GM18861 (cell line): ENCODE data around the gene EIF4EBP3.

Source experiments
- ATAC-seq: cut with Tn5 transposase; IDR thresholded peaks from one replicate; pipeline ENCODE4 v1.9.1; 2021; ENCODE audit not compliant: unreplicated experiment

Gene EIF4EBP3

DNA sequence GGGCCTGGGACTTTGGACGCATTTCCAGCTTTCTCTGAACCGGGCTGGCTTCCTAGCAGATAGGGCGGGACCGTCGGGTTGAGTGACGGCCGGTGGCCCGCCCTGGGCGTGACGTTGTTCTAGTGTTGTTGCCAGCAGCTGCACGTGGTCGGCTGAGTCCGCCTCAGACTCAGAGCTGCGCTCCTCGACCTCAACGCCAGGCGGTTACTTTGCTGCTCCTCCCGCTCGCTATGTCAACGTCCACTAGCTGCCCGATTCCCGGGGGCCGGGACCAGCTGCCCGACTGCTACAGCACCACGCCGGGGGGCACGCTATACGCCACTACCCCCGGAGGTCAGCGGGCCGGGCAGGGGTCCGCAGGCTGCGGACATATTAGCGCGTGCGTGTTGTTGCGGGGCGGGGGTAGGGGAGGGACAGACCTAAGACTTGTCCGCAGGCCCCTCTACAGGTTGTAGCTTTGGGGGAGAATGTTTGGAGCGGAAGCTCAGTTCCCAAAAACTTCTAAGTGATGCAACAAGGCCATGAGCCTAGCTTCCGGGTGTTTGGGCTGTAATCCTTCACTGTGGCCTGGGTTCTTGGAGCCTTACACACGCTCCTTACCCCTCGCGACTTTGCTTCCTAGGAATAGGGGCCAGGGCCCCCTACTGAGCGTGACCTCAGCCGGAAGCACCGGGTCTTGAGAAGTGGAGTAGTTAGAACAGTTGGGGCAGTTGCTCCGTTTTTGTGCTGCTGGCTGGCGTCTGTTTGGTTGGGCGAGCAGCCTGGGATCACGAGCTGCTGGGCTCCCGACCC, at the start of gene EIF4EBP3:
Gene EIF4EBP3 (plus strand): TSS at position 155 of the 792 bp plus-strand sequence. CDS start 76 bp downstream, at position 231.
- ATAC-seq = peak; percentile 97

DNA sequence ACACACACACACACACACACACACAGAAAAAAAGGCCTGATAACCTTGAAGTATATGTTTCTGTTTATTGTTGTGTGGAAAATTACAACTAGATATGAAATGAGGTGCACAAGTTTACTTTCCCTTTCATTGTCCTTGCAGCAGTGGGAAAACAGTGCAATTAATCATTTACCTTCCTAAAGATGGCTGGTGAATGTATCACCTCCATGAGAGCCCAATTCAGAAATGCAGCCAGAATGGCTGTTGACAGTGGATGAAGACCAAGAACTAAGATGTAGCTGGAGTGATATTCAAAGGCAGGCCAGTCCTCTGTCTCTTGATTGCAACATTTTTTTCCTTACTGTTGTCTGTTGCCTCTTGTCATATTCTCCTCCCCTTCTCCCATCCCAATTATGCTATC, 49.6 kb upstream of the EIF4EBP3 start:
- no peak for ATAC-seq

DNA sequence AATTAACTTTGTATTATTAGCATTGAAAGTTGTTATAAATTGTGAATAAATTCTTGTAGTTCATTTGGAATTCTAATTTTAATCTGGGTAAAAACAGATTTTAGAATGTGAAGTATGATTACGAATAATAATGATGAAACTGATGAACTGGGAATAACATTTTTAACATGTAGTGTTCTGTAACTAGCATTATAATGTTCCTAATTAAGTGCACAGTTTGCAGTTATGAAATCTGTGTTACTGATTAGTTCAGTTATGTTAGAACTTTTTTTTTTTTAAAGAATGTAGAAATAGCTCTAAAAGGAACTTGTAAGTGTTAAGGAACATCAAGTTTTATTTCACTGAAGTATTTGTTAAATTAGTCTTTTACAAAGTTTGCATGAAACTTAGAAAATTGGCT, 48.9 kb upstream of the EIF4EBP3 start:
- no peak for ATAC-seq

DNA sequence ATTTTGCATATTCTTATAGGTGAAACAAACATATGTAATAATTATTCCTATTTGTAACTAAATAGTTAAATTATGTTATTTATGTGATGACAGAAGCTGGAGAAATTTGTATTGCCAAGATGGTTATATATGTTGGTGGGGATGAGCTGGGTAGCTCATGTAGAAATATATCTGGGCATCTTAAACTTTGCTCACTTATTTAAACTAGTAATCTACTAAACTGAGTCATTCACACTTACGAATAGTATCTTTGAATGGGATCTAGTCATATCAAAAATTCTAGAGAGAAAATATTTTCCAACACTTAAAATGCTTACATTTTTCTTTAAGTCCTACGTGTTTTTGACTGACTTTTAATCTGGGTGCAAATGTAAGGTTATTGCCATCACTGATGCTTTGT, 44.6 kb upstream of the EIF4EBP3 start:
- ATAC-seq = no peak

DNA sequence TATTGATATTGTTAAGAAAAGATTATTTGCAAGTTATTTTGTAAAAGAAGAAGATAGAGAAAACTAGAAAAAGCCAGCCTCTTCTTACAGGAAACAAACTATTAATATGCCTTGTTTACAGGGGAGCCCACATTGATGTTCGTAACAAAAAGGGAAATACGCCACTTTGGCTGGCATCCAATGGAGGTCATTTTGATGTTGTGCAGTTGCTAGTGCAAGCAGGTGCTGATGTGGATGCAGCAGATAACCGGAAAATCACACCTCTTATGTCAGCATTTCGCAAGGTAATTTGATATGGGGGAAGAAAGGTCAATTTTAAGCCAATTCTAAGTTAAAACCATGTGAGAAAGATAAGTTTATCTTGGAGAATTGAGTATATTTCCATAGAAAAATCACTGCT, 37.6 kb upstream of the EIF4EBP3 start:
- no peak for ATAC-seq

DNA sequence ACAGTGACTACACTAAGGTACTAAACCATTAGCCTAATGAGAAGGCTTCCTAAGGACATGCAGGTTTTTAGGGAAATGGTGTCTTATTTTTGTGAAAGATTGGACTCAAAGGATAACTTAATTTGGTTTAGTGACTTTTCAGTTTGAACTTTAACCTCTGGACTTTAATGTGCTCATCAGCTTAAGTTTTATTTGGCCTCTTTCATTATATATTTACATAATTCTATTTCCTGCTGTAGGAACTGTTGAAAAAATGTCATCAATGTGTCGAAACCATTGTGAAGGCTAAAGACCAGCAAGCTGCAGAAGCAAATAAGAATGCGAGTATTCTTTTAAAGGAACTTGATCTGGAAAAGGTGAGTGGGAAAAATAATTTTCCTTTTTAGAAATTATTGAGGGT, 34.3 kb upstream of the EIF4EBP3 start:
- ATAC-seq = no peak

DNA sequence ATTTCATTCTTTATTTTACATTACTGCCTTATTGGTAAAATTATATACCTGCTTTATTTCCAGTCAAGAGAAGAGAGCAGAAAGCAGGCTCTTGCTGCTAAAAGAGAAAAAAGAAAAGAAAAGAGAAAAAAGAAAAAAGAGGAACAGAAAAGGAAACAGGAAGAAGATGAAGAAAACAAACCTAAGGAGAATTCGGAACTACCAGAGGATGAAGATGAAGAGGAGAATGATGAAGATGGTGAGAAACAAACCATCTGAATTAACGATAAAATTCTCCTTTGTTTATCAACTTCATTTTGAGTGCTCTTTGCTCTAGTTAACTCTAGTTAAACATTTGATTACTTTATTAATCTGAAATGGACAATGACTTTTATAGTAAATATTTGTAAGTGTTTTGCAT, 23.5 kb upstream of the EIF4EBP3 start:
- ATAC-seq = no peak

DNA sequence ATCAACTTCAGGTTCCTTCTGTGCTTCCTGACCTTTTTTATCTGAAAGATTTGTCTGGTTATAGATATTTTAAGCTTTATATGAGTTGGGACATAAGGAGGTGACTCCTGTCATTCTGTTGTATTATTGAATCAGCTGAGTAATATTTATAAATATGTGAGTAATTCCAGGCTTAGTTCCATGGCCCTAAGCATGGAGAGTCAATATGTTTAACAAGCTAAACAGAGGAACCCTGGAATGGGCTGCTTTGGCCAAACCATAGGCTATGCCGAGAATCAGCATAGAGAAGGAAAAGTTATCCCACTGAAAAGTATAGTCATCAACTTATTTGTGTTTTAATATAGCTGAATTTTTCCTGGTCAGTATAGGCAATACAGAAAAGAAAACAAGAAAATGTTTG, 7.2 kb upstream of the EIF4EBP3 start:
- no peak for ATAC-seq

DNA sequence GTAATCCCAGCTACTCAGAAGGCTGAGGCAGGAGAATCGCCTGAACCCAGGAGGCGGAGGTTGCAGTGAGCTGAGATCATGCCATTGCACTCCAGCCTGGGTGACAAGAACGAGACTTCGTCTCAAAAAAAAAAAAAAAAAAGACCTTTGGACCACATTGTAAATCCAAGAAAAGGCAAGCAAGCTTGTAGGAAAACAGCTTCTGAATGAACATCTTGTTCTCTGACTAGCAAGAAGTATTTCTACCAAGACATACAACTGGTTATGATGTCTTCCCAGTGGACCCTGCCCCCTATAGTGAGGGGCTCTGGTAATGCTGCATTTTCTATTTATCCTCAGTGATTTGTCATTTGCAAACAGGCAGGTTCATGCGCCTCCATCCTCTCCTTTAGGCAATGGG, 4.5 kb upstream of the EIF4EBP3 start:
- no peak for ATAC-seq

DNA sequence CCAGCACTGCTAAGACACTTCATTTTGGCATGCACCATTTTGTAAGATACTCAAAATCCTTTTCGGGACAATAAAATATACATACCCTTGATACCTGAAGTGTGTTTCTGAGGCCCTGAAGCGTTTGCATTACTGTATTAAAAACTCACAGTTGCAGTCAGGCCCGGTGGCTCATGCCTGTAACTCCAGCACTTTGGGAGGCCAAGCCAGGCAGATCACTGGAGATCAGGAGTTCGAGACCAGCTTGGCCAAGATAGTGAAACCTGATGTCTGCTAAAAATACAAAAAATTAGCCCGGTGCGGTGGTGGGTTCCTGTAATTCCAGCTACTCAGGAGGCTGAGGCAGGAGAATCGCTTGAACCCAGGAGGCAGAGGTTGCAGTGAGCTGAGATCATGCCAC, 2.5 kb upstream of the EIF4EBP3 start:
- ATAC-seq = no peak

DNA sequence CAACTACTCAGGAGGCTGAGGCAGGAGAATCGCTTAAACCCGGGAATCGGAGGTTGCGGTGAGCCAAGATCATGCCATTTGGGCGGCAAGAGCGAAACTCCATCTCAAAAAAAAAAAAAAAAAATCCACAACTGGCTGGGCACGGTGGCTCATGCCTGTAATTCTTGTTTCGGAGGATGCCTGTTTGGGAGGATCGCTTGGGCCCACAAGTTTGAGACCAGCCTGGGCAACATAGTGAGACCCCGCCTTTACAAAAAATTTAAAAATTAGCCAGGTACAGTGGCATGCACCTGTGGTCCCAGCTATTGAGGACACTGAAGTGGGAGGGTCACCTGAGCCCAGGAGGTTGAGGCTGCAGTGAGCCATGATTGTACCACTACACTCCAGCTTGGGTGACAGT, 1.9 kb upstream of the EIF4EBP3 start:
- ATAC-seq = no peak

DNA sequence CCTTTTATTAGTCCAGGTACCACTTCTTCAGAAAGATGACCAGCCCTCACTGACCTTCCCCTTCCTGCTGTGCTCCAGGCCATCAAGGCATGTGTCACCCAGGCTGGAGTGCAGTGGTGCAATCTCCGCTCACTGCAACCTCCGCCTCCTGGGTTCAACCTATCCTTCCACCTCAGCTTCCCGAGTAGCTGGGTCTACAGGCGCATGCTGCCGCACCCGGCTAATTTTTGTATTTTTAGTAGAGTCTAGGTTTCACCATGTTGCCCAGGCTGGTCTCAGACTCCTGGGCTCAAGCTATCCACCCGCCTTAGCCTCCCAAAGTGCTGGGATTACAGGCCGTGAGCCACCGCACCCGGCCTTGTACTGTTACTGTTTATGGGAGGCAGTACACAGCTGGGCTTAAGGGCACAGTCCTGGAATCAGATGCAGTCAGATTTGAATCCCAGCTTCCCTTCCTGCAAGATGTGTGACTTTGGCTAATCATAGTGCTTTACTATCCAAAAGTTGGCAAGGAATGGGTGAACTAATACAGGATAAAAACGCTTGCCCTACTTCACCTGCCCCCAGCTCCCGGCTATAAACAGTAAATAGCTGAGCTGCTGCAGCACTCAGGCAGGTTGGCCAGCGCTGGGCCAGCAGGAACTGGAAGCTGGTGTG, 483 bp upstream of the EIF4EBP3 start:
- ATAC-seq = no peak

DNA sequence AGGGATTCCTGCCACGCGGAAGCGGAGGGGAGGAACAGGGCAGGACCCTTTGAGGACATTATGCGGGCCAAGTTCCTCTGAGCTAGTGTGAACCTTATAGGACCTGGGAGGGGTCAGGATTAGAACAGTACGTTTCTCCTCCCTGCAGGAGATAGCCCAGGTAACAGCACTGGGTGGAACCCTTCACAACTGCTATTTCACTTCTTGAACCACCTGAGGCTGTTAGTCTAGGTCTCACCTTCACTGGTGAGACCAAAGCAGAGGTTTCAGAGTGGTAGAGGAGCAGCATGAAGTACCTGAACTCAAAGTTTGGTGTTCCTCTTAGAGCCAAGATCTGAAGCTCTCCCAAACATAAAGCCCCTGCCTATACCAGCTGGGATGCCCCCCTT, 832 bp downstream of the EIF4EBP3 start:
- no peak for ATAC-seq

DNA sequence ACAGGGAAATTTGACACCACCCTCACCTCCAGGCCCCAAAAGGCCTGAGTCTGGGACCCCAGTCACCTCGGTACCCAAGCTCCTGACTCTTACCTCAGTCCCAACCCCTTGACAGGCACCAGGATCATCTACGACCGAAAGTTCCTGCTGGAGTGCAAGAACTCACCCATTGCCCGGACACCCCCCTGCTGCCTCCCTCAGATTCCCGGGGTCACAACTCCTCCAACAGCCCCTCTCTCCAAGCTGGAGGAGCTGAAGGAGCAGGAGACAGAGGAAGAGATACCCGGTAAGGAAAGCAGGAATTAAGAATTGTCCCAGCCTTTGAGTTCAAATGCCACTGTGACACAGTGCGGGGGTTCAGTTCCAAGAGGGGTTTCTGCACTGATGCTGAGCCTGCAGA, 1.3 kb downstream of the EIF4EBP3 start:
- ATAC-seq = no peak

DNA sequence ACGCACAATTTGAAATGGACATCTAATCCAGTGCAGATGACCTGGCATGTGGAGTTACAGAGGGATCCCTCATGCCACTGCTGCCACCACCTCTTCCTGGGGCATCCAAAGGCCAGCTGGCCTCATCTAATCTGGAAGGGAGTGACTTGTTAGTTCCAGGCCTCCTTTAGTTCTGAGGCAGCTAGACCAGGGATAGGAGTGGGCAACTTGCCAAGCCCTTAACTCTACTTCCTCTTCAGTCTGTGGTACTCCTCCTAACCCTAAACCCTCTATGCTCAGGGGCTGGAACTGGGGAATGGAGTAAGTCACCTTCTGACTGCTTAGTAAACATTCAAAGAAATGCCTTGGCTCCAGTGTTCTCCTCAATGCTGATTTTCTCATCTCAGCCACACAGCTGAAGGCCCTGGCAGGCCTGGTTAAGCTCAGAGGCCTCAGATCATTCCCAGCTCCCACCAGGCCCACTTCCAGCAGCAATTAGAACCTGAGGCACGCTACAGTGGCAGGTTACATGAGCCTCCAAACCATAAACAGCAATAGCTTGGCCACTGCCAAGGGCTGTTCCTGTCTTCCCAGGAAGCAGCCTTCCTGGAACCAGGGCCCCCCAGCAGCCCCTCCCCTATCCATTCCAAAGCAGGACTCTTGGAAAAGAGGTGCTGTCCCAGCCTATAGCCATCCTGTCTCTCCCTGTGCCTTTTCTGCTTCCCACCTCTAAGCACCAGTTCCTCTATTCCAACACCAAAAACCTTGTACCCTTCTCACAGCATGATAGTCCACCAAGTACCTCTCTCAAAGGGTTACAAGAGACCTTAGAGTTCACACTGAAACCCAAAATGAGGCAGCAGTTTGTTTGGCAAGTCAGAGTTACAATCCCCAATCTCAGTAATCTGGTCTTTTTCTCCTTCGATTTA, 2.0 kb downstream of the EIF4EBP3 start:
- ATAC-seq = no peak

DNA sequence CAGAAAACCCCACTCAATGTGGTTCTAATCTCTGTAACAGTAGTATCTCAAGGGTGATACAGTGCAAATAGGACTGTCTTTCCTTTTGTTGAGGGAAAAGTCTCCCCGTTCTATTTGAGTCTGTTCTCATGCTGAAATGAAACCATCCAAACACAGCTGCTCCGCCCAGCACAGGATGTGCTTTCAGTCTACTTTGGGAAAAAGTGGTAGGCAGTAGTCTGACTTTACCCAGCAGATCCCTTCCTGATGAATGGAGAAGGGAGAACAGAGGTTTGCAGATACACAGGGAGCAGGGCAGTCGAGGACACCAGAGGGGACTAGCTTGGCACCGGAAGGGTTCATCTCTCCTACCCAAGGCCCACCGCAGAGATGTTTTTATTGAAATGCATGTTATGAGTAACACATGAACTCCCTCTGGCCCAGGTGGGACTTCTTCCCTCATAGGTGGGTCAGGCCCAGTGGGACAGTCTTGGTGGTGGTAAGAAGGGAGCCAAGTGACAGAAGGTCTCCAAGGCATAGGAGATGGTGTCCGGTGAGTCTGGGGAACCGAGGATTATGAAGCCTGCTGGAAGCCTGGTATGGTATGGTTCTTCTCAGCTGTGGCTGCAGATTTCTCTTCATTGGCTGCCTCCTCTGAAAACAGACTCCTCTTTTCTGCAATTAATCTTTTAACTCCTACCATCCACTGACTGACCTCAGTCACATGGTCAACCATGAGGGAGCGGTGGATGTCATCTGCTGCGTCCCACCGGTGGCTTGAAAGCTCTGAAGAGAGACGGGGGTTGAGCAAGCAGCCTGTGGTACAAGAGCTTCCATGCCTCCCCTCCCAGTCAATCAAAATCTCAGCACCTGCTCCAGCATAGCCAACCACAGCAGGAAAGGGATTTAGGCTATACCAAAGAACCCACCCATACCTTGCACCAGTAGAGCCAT, 3.0 kb downstream of the EIF4EBP3 start:
- no peak for ATAC-seq

DNA sequence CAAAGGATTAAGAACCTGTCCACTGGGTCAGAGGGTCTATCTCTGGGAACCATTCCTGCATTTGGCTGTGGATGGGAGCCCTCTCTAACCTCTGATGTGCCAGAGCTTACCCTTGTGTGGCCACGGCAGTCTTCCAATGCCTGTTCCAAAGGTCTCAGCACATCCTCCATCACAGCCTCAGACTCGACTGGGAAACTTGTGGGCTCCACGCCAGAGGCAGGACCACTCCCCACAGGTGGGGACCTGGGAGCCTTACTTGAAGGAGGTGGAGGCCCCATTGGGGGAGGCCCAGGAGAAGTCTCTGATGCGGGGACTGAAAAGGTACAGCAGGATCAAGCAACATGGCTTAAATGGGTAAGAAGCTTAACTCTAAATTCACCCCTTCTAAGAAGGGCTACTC, 4.4 kb downstream of the EIF4EBP3 start:
- ATAC-seq = no peak

DNA sequence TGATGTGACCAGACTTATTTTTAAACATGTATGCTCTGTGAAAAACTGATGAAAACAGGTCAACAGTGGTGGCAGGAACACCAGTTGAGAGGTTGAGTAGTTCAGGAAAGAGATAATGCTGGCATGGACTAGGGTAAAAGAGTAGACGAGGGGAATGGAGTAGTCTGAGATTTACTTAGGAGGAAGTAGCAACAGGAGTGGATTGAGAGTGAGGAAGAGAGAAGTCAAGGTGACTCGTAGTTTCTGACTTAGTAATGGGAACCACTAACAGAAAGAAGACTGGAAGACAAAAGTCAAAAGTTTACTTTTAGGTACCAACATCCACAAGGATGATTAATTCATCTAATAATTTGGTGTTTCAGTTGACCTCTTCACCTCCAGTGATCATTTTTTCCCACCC, 6.2 kb downstream of the EIF4EBP3 start:
- ATAC-seq = no peak

DNA sequence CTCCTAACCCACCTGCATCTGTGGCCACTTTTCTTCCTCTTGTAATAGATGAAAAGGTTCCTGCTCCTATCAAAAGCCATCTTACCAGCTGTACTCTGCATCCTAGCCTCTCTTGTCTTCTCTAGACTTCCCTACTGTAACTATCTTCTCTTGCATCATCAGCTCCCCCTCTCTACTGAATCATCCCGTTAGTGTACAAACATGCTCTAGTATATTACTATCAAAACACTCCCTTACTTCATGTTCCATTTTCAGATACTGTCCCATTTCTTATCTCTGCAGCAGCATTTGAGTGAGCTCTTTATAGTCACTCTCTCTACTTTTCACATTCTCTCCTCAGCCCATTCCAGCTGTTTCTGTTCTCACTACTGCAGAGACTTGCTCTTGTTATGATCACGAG, 7.0 kb downstream of the EIF4EBP3 start:
- no peak for ATAC-seq

DNA sequence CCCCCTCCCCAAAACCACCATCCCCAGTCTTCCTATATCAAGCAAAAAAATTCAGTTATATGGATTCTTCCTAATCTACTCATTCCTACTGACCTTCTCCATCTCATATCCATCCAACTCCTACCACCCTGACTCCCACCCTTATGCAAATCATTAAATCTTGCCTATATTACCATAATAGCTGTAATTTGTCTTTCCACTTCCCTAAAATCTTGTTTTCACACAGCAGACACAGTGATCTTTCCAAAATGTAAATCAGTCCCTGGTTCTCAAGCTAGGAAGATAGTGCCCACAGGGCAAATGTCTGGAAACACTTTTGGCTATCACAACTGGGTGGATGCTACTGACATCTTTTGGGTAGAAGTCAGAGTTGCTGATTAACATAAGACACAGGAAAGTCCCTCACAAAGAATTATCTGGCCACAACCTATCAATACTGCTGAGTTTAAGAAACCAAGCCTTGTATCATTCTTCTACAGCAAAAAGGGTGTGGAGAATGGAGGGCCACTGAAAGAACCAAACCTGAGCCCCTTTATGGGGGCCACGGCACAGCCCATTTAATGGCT, 8.4 kb downstream of the EIF4EBP3 start:
- ATAC-seq = no peak
